H1 (cell line): ENCODE measurements around the gene HFE. TPM values are rescaled to one million over a fixed set of nuclear protein-coding genes. Genes with fewer than 3 reads are reported as not detected.

Experiments used
- CTCF ChIA-PET: fragments of 300-600 bp; sonication (Branson Sonifier 250); formaldehyde crosslinking; loops from one replicate; lab custom pipeline; 2021; ENCODE audit not compliant: partially characterized antibody; lab: Charles Lee
- POLR2A ChIA-PET: fragments of 300-600 bp; sonication (Branson Sonifier 250); formaldehyde crosslinking; loops from one replicate; lab custom pipeline; 2021; ENCODE audit warnings: inconsistent platforms; ENCODE audit not compliant: partially characterized antibody; lab: Charles Lee
- DNase-seq, 2 experiments: peaks; one replicate each; pipeline versions ENCODE4 v3.0.0 to v3.0.0-alpha.2; 2010 to 2022; ENCODE audit warnings: low spot score in 2 of 2, low read depth in 1 of 2, mixed read lengths in 1 of 2
- FAIRE-seq: peaks from 2 replicates; lab custom pipeline; 2011; peaks lifted over from hg19 to GRCh38; lab: Jason Lieb, UNC
- H2AFZ ChIP-seq: 2 replicates; pipeline ENCODE4 v1.8.1; 2012; ENCODE audit warnings: low read length, inconsistent platforms
- H2AK5ac ChIP-seq: 2 replicates; pipeline ENCODE4 v1.6.1; 2013; ENCODE audit warnings: low read depth, low read length
- H2BK120ac ChIP-seq: replicated peaks from 2 replicates; pipeline ENCODE3; 2013; ENCODE audit warnings: low read depth, low read length, inconsistent platforms
- H2BK12ac ChIP-seq: 2 replicates; pipeline ENCODE4 v1.6.1; 2013; ENCODE audit warnings: low read depth, low read length
- H2BK15ac ChIP-seq: 2 replicates; pipeline ENCODE4 v1.6.1; 2013; ENCODE audit warnings: low read length
- H2BK20ac ChIP-seq: 2 replicates; pipeline ENCODE4 v1.6.1; 2013; ENCODE audit warnings: low read length
- H2BK5ac ChIP-seq: 2 replicates; pipeline ENCODE4 v1.6.1; 2013; ENCODE audit warnings: low read depth, low read length
- H3K14ac ChIP-seq: 2 replicates; pipeline ENCODE4 v1.6.1; 2013; ENCODE audit warnings: inconsistent platforms; ENCODE audit not compliant: insufficient read length
- H3K18ac ChIP-seq: 2 replicates; pipeline ENCODE4 v1.6.1; 2013; ENCODE audit warnings: low read length; ENCODE audit errors: extremely low read depth
- H3K23ac ChIP-seq: 2 replicates; pipeline ENCODE4 v1.6.1; 2013; ENCODE audit warnings: inconsistent platforms; ENCODE audit not compliant: insufficient read length
- H3K23me2 ChIP-seq: 2 replicates; pipeline ENCODE4 v1.6.1; 2013; ENCODE audit warnings: low read depth, low read length
- H3K27ac ChIP-seq: 2 replicates; pipeline ENCODE4 v1.6.1; 2011; ENCODE audit warnings: low read depth, low read length, inconsistent platforms
- H3K27me3 ChIP-seq, 4 experiments: replicated peaks in 1 of 4; 1 replicate in 1 of 4; 2 replicates in 3 of 4; pipeline versions ENCODE4 v1.6.1 to v1.8.1; 2011 to 2013; ENCODE audit warnings: low read length in 3 of 4, mild to moderate bottlenecking in 3 of 4, inconsistent platforms in 2 of 4, mixed read lengths in 2 of 4, moderate library complexity in 1 of 4; ENCODE audit not compliant: control insufficient read depth in 3 of 4, insufficient read depth in 3 of 4; ENCODE audit errors: extremely low read depth in 1 of 4
- H3K36me3 ChIP-seq, 4 experiments: 2 replicates each; pipeline versions ENCODE4 v1.6.1 to v1.8.1; 2011 to 2013; ENCODE audit warnings: mild to moderate bottlenecking in 4 of 4, low read length in 3 of 4, moderate library complexity in 2 of 4, control low read depth in 1 of 4, inconsistent platforms in 1 of 4; ENCODE audit not compliant: insufficient read depth in 4 of 4, control insufficient read depth in 2 of 4
- H3K4ac ChIP-seq: replicated peaks from 2 replicates; pipeline ENCODE3; 2013; ENCODE audit warnings: low read length, low read depth, mixed read lengths, inconsistent platforms; ENCODE audit not compliant: insufficient read length
- H3K4me1 ChIP-seq, 4 experiments: replicated peaks in 1 of 4; 1 replicate in 1 of 4; 2 replicates in 3 of 4; pipeline versions ENCODE4 v1.6.1 to v1.8.1; 2011 to 2013; ENCODE audit warnings: low read length in 3 of 4, inconsistent platforms in 2 of 4, mixed read lengths in 1 of 4; ENCODE audit not compliant: insufficient read depth in 4 of 4, control insufficient read depth in 3 of 4
- H3K4me2 ChIP-seq, 2 experiments: 2 replicates each; pipeline versions ENCODE4 v1.6.1 to v1.8.1; 2011 to 2013; ENCODE audit warnings: low read depth in 2 of 2, low read length in 2 of 2, control low read depth in 1 of 2, inconsistent platforms in 1 of 2, mild to moderate bottlenecking in 1 of 2; ENCODE audit not compliant: insufficient read depth in 1 of 2
- H3K4me3 ChIP-seq, 4 experiments: fragments of 200-600, 300-600 bp in 1 of 4; sonication (generic), shearing (Covaris generic), sonication (Bioruptor Twin) in 1 of 4; 2 replicates each; pipeline versions ENCODE4 v1.5.1 to v1.8.1; 2011 to 2016; ENCODE audit warnings: low read length in 4 of 4, low read depth in 3 of 4, control low read depth in 2 of 4, inconsistent platforms in 2 of 4, mild to moderate bottlenecking in 2 of 4, mixed read lengths in 1 of 4, moderate library complexity in 1 of 4; ENCODE audit not compliant: insufficient read depth in 2 of 4; ENCODE audit errors: extremely low read depth in 1 of 4
- H3K56ac ChIP-seq: replicated peaks from 2 replicates; pipeline ENCODE3; 2013; ENCODE audit warnings: low read depth, mild to moderate bottlenecking, mixed read lengths, low read length, inconsistent platforms; ENCODE audit not compliant: insufficient read length
- H3K79me1 ChIP-seq: 2 replicates; pipeline ENCODE4 v1.6.1; 2013; ENCODE audit warnings: low read depth, low read length, control low read depth
- H3K79me2 ChIP-seq, 2 experiments: 2 replicates each; pipeline versions ENCODE4 v1.6.1 to v1.8.1; 2012 to 2013; ENCODE audit warnings: low read length in 2 of 2, mild to moderate bottlenecking in 2 of 2, inconsistent platforms in 1 of 2; ENCODE audit not compliant: insufficient read depth in 2 of 2, control insufficient read depth in 1 of 2
- H3K9ac ChIP-seq, 4 experiments: replicated peaks in 1 of 4; 1 replicate in 1 of 4; 2 replicates in 3 of 4; pipeline versions ENCODE4 v1.6.1 to v1.8.1; 2011 to 2013; ENCODE audit warnings: low read depth in 3 of 4, low read length in 3 of 4, control low read depth in 2 of 4, mild to moderate bottlenecking in 2 of 4, moderate library complexity in 2 of 4, inconsistent platforms in 1 of 4; ENCODE audit errors: extremely low read depth in 1 of 4
- H3K9me3 ChIP-seq, 2 experiments: 2 replicates each; pipeline versions ENCODE4 v1.6.1 to v1.8.1; 2012 to 2013; ENCODE audit warnings: mild to moderate bottlenecking in 2 of 2, moderate library complexity in 2 of 2, control low read depth in 1 of 2, inconsistent platforms in 1 of 2, low read depth in 1 of 2, low read length in 1 of 2, mixed read lengths in 1 of 2; ENCODE audit not compliant: insufficient read depth in 2 of 2
- H4K20me1 ChIP-seq, 2 experiments: replicated peaks in 1 of 2; 2 replicates each; pipeline versions ENCODE3 to v1.8.1; 2011 to 2013; ENCODE audit warnings: inconsistent platforms in 2 of 2, low read length in 2 of 2, mild to moderate bottlenecking in 1 of 2; ENCODE audit not compliant: insufficient read depth in 2 of 2, control insufficient read depth in 1 of 2
- H4K5ac ChIP-seq: 2 replicates; pipeline ENCODE4 v1.6.1; 2013; ENCODE audit warnings: low read length, low read depth, mixed read lengths, inconsistent platforms; ENCODE audit not compliant: insufficient read length
- H4K8ac ChIP-seq: 2 replicates; pipeline ENCODE4 v1.8.0; 2013; ENCODE audit warnings: mild to moderate bottlenecking, moderate library complexity, low read length, inconsistent platforms; ENCODE audit not compliant: insufficient read depth; ENCODE audit errors: extremely low read depth
- H4K91ac ChIP-seq: replicated peaks from 2 replicates; pipeline ENCODE3; 2013; ENCODE audit warnings: low read length, mixed read lengths, inconsistent platforms; ENCODE audit not compliant: insufficient read length
- BACH1 ChIP-seq: IDR thresholded peaks from 2 replicates; pipeline ENCODE4 v1.6.1; 2012; ENCODE audit warnings: low read length, improper control_type of control experiment
- CBX8 ChIP-seq: fragments of 300-800, 300-1000 bp; sonication (generic); IDR thresholded peaks from 2 replicates; pipeline ENCODE4 v1.7.1; 2016; ENCODE audit warnings: low read depth, low read length, borderline replicate concordance
- CEBPB ChIP-seq: IDR thresholded peaks from 2 replicates; pipeline ENCODE4 v1.6.1; 2012; ENCODE audit warnings: low read depth, low read length
- CHD1 ChIP-seq: IDR thresholded peaks from 2 replicates; pipeline ENCODE4 v1.6.1; 2012; ENCODE audit warnings: low read depth, low read length, improper control_type of control experiment
- E2F6 ChIP-seq: IDR thresholded peaks from 2 replicates; pipeline ENCODE4 v1.6.1; 2012; ENCODE audit warnings: inconsistent platforms
- EGR1 ChIP-seq: IDR thresholded peaks from 2 replicates; pipeline ENCODE4 v1.6.1; 2011; ENCODE audit warnings: low read depth, low read length, borderline replicate concordance
- EZH2 ChIP-seq: fragments of 200-600 bp; sonication (generic); IDR thresholded peaks from 2 replicates; pipeline ENCODE4 v1.7.1; 2012; ENCODE audit warnings: low read depth, mild to moderate bottlenecking, moderate library complexity, low read length, inconsistent platforms; ENCODE audit not compliant: severe bottlenecking
- FOSL1 ChIP-seq: IDR thresholded peaks from 2 replicates; pipeline ENCODE4 v1.6.1; 2011; ENCODE audit warnings: mild to moderate bottlenecking, low read depth, low read length, moderate library complexity; ENCODE audit not compliant: insufficient read depth
- NRF1 ChIP-seq: IDR thresholded peaks from 2 replicates; pipeline ENCODE4 v1.6.1; 2011; ENCODE audit warnings: mild to moderate bottlenecking, low read depth, low read length, improper control_type of control experiment
- RBBP5 ChIP-seq: IDR thresholded peaks from 2 replicates; pipeline ENCODE4 v1.7.1; 2012; ENCODE audit warnings: low read depth, mild to moderate bottlenecking, inconsistent platforms, low read length, moderate library complexity, borderline replicate concordance
- RXRA ChIP-seq: IDR thresholded peaks from 2 replicates; pipeline ENCODE4 v1.6.1; 2011; ENCODE audit warnings: low read depth, mild to moderate bottlenecking, low read length, moderate library complexity; ENCODE audit not compliant: insufficient read depth
- SP1 ChIP-seq: IDR thresholded peaks from 2 replicates; pipeline ENCODE4 v1.6.1; 2011; ENCODE audit warnings: low read depth, low read length
- USF2 ChIP-seq: IDR thresholded peaks from 2 replicates; pipeline ENCODE4 v1.6.1; 2011; ENCODE audit warnings: low read length, improper control_type of control experiment
- WGBS, 2 experiments: shearing (Covaris generic) in 1 of 2; methylation state at CpG; one replicate each; pipeline versions ENCODE4 v1.1.6 to v1.1.7; 2013 to 2015; ENCODE audit warnings: low lambda C conversion rate in 2 of 2, mixed read lengths in 2 of 2, inconsistent platforms in 1 of 2, low coverage in 1 of 2, missing lambda C conversion rate in 1 of 2; ENCODE audit not compliant: insufficient replicate concordance in 2 of 2, insufficient coverage in 1 of 2, insufficient read length in 1 of 2; ENCODE audit errors: extremely low coverage in 1 of 2, missing lambda C conversion rate in 1 of 2; 5-methylcytosine and 5-hydroxymethylcytosine counted together
- polyA plus RNA-seq, 7 experiments: library from polyadenylated mRNA; depleted of rRNA in 3 of 7; stranded (reverse) in 5 of 7; unstranded in 2 of 7; fragments of >200 nt in 5 of 7; fragments of 200-250 nt in 2 of 7; gene quantifications; 1 replicate in 5 of 7; 2 replicates in 1 of 7; 4 replicates in 1 of 7; pipeline versions ENCODE4 v1.2.1 to v1.2.3, GENCODE V29; 2011 to 2013; ENCODE audit warnings: missing spikeins in 2 of 7, mixed read lengths in 2 of 7
- total RNA-seq: library from RNA; stranded (reverse); fragmentation: NEBNext Ultra II Directional; extraction: Animal tissue kit (Norgen Biotek cat#: 25700); gene quantifications from 2 replicates; pipeline ENCODE4 v1.2.1, GENCODE V29; 2021

HFE gene
- total and polyA plus RNA-seq, 2 of the 8 experiments (the other 6 are each of a cell fraction or from before 2014, with no cell fraction given): 1.6 to 2.0 TPM

- H2AK5ac ChIP-seq: no peak overlapping the region
- H3K23ac ChIP-seq: no peak overlapping the region
- H3K14ac ChIP-seq: no peak overlapping the region
- no peak overlapping the region for H2BK120ac ChIP-seq
- H4K8ac ChIP-seq: no peak overlapping the region
- no peaks in the 10 kb centered on the region for H3K36me3 ChIP-seq
- H3K27ac ChIP-seq: no peak overlapping the region
- H3K9me3 ChIP-seq: peaks cover 2% of the 10 kb centered on the region in 2 experiments; a peak in 1 of 4 replicates
- H3K4me2 ChIP-seq: no peak overlapping the region
- no peak overlapping the region for H3K4me3 ChIP-seq
- no peaks in the 10 kb centered on the region for H3K79me2 ChIP-seq
- H3K9ac ChIP-seq: no peak overlapping the region
- H3K18ac ChIP-seq: no peak overlapping the region
- H4K91ac ChIP-seq: no peak overlapping the region
- H4K20me1 ChIP-seq: no peaks in the 10 kb centered on the region
- no peak overlapping the region for H2BK15ac ChIP-seq
- no peaks in the 10 kb centered on the region for H3K79me1 ChIP-seq
- H3K4me1 ChIP-seq: peaks cover 0 to 2% (median under 1%) of the 10 kb centered on the region in 4 experiments; a peak in 1 of 7 replicates
- no peak overlapping the region for H2BK12ac ChIP-seq
- no peak overlapping the region for H2BK20ac ChIP-seq
- H4K5ac ChIP-seq: no peak overlapping the region
- no peak for FAIRE-seq
- no peak overlapping the region for H3K56ac ChIP-seq
- ChIA-PET POLR2A (interaction anchor here (0.6 to 43.5 kb wide), 7 partner anchors 9 to 1845 kb away, joined by 3 to 1982 read pairs (median 15); a partner anchor contains a TSS), CTCF (interaction anchor here (0.5 to 1.3 kb wide), 4 partner anchors 17 to 372 kb away, joined by 3 to 6 read pairs (median 4); partner anchors contain the start of gene HFE)
- H3K23me2 ChIP-seq: no peaks in the 10 kb centered on the region
- H3K27me3 ChIP-seq: no peaks in the 10 kb centered on the region
- DNase-seq: no peak
- 98% methylated on average over 2 of the region's 2 CpGs; no CpG with 5 or more reads in 1 of the 2 experiments for WGBS, 2 experiments
- H3K4ac ChIP-seq: no peak overlapping the region
- no peak overlapping the region for H2BK5ac ChIP-seq
- no peak overlapping the region for H2AFZ ChIP-seq
- TF ChIP-seq EZH2 (no peak), CHD1 (no peak), FOSL1 (no peak), RXRA (no peak), CBX8 (no peak), BACH1 (no peak), CEBPB (no peak), USF2 (no peak), NRF1 (no peak), SP1 (no peak), EGR1 (no peak), RBBP5 (no peak), E2F6 (no peak)
These were observed 38.6 kb upstream of the HFE start for GRCh38 chr6:26048590-26048989.
